Natural killer cell (primary cell): ENCODE measurements around the gene PPRC1. TPM values are rescaled to one million over a fixed set of nuclear protein-coding genes. Genes with fewer than 3 reads are reported as not detected.

Source experiments
- ATAC-seq, 3 donors: fragments of 150-1000 bp in 2 of 3; fragments of 200-7000 bp in 1 of 3; cut with Tn5 transposase; 1 replicate in 1 of 3; 2 replicates in 2 of 3; pipeline ENCODE4 v1.10.0; 2021; ENCODE audit warnings: mild to moderate bottlenecking in 2 of 3, moderate library complexity in 2 of 3
- DNase-seq, 2 donors: peaks; one replicate each; pipeline versions ENCODE4 v3.0.0 to v3.0.0-alpha.2; 2013 to 2021; ENCODE audit warnings: mixed read lengths in 1 of 2
- H3K27ac ChIP-seq: one replicate; pipeline ENCODE4 v1.5.1; 2013; ENCODE audit warnings: mild to moderate bottlenecking, low read length
- H3K27me3 ChIP-seq: one replicate; pipeline ENCODE4 v1.6.1; 2013; ENCODE audit warnings: low read length; ENCODE audit not compliant: control insufficient read depth, insufficient read depth
- H3K36me3 ChIP-seq: one replicate; pipeline ENCODE4 v1.6.1; 2013; ENCODE audit warnings: low read length; ENCODE audit not compliant: control insufficient read depth, insufficient read depth
- H3K4me1 ChIP-seq: one replicate; pipeline ENCODE4 v1.6.1; 2013; ENCODE audit warnings: low read length; ENCODE audit not compliant: control insufficient read depth, insufficient read depth
- H3K4me3 ChIP-seq: one replicate; pipeline ENCODE4 v1.5.1; 2013; ENCODE audit warnings: low read length
- H3K9me3 ChIP-seq: one replicate; pipeline ENCODE4 v1.6.1; 2013; ENCODE audit warnings: low read length; ENCODE audit not compliant: control insufficient read depth, insufficient read depth
- H3K27ac Mint-ChIP-seq, 2 donors: one replicate each; pipeline ENCODE4 v1.8.0; 2022; ENCODE audit warnings: mild to moderate bottlenecking in 2 of 2, mixed read lengths in 2 of 2, moderate library complexity in 1 of 2
- H3K27me3 Mint-ChIP-seq, 2 donors: one replicate each; pipeline ENCODE4 v1.8.0; 2022; ENCODE audit warnings: low read depth in 2 of 2, mixed read lengths in 2 of 2
- H3K36me3 Mint-ChIP-seq: one replicate; pipeline ENCODE4 v1.8.0; 2022; ENCODE audit warnings: mixed read lengths
- H3K4me1 Mint-ChIP-seq, 2 donors: one replicate each; pipeline ENCODE4 v1.8.0; 2022; ENCODE audit warnings: mixed read lengths in 2 of 2
- H3K4me3 Mint-ChIP-seq: one replicate; pipeline ENCODE4 v1.8.0; 2022; ENCODE audit warnings: mild to moderate bottlenecking, moderate library complexity, mixed read lengths
- H3K9me3 Mint-ChIP-seq, 2 donors: one replicate each; pipeline ENCODE4 v1.8.0; 2022; ENCODE audit warnings: mixed read lengths in 2 of 2
- CTCF ChIP-seq: fragments of 200-600 bp; IDR thresholded peaks from one replicate; pipeline ENCODE4 v1.8.0; 2022; ENCODE audit warnings: antibody characterized with exemption
- whole genome bisulfite sequencing: methylation state at CpG from one replicate; pipeline ENCODE4 v1.1.7; 2013; ENCODE audit warnings: missing lambda C conversion rate; ENCODE audit not compliant: insufficient coverage; 5-methylcytosine and 5-hydroxymethylcytosine counted together
- intact Hi-C: fragments of 100-400 bp; cut with micrococcal nuclease; formaldehyde crosslinking; loops from one replicate; pipeline ENCODE4 v1.14.2; 2022
- total RNA-seq, 4 donors: library from RNA; stranded (reverse); fragments of 120-200 nt in 1 of 4; gene quantifications; one replicate each; pipeline versions ENCODE4 v1.2.3 to v1.2.4, GENCODE V29; 2013 to 2022

The PPRC1 gene
- total RNA-seq, 3 donors from 2014 or later (not counting 1 experiment from before 2014, with no cell fraction given), result 29.1 to 48.0 (median 37.7) TPM

- TF ChIP-seq CTCF, result no peak
- no peaks in the 10 kb centered on the region for H3K27me3 Mint-ChIP-seq
- peak overlapping the region; percentile 74 for H3K4me3 Mint-ChIP-seq
- DNase-seq, result no peak
- intact Hi-C loops, result no loop called here
- WGBS, result 95% methylated on average over 1 of the region's 1 CpG
- H3K4me1 ChIP-seq, result peaks cover 82% of the 10 kb centered on the region
- ATAC-seq, result no peak
- H3K9me3 Mint-ChIP-seq, result no peaks in the 10 kb centered on the region
- H3K36me3 ChIP-seq, result no peaks in the 10 kb centered on the region
- no peaks in the 10 kb centered on the region for H3K36me3 Mint-ChIP-seq
- H3K4me3 ChIP-seq, result no peak overlapping the region
- H3K27me3 ChIP-seq, result no peaks in the 10 kb centered on the region
- peak overlapping the region; percentile 77 to 95 for H3K27ac Mint-ChIP-seq
- H3K27ac ChIP-seq, result peak overlapping the region; percentile 68
- H3K4me1 Mint-ChIP-seq, result peaks cover 66 to 86% of the 10 kb centered on the region in 2 donors
- no peaks in the 10 kb centered on the region for H3K9me3 ChIP-seq
Measured at GRCh38 chr10:102116656-102117055, 16.2 kb upstream of the PPRC1 start.

GRCh38 chr10:102117391-102118159, 15.3 kb upstream of the PPRC1 start:
- Mint-ChIP-seq H3K4me3 (peak overlapping the region; percentile 87), H3K36me3 (no peaks in the 10 kb centered on the region), H3K9me3 (no peaks in the 10 kb centered on the region), H3K4me1 (peaks cover 57 to 78% of the 10 kb centered on the region in 2 donors), H3K27ac (peak overlapping the region; percentile 77 to 95), H3K27me3 (no peaks in the 10 kb centered on the region)
- intact Hi-C loops, result no loop called here
- no peak for TF ChIP-seq CTCF
- H3K27ac ChIP-seq, result peak overlapping the region; percentile 68
- H3K36me3 ChIP-seq, result no peaks in the 10 kb centered on the region
- H3K4me1 ChIP-seq, result peaks cover 79% of the 10 kb centered on the region
- WGBS, result 17% methylated on average over 12 of the region's 12 CpGs
- no peaks in the 10 kb centered on the region for H3K27me3 ChIP-seq
- ATAC-seq (peak in 2 of 3 donors; percentile 11 to 25), DNase-seq (peak; percentile 24 to 83)
- no peaks in the 10 kb centered on the region for H3K9me3 ChIP-seq
- no peak overlapping the region for H3K4me3 ChIP-seq

DNA sequence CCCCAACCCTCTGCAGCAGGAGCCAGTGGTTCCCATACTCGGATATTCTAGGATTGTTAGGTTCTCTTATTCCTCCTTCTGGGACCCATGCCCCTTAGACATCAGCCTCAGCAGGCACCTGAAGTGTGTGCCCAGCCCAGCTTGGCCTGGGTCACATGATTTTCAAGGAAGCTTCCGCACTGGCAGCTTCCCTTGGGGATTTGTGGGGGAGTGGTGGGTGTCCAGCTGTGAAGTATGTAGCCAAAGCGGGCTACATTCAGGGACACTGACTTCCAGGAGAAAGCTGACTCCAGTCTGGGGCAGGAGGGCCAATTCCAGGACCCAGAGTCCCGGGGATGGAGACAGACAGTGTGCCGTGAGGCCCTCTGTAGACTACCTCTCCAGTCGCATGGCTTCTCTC, 14.0 kb upstream of the PPRC1 start:
- Mint-ChIP-seq H3K4me3 (peak overlapping the region; percentile 87), H3K36me3 (no peaks in the 10 kb centered on the region), H3K27me3 (no peaks in the 10 kb centered on the region), H3K27ac (peak overlapping the region; percentile 77 to 95), H3K9me3 (no peaks in the 10 kb centered on the region), H3K4me1 (peaks cover 44 to 65% of the 10 kb centered on the region in 2 donors)
- Histone ChIP-seq H3K9me3 (no peaks in the 10 kb centered on the region), H3K27me3 (no peaks in the 10 kb centered on the region), H3K36me3 (no peaks in the 10 kb centered on the region), H3K4me3 (no peak overlapping the region), H3K27ac (peak overlapping the region; percentile 96), H3K4me1 (peaks cover 66% of the 10 kb centered on the region)
- no peak for TF ChIP-seq CTCF
- intact Hi-C loops, result no loop called here
- peak in 1 of 2 donors; percentile 43 for DNase-seq
- ATAC-seq, result no peak
- 18% methylated on average over 6 of the region's 6 CpGs for WGBS
